Coronary artery (tissue), 2 donors: ENCODE results near the gene UBE2J2.

Experiments used
- DNase-seq: peaks from one replicate; pipeline ENCODE4 v3.0.0-alpha.2; 2017; ENCODE audit warnings: low spot score
- H3K27ac ChIP-seq, 2 donors: fragments of 200-600 bp; sonication (generic); one replicate each; pipeline ENCODE4 v1.5.1; 2016 to 2019
- H3K4me3 ChIP-seq: fragments of 200-600 bp; sonication (generic); 2 replicates; pipeline ENCODE4 v1.5.1; 2016; ENCODE audit warnings: mild to moderate bottlenecking, moderate library complexity
- CTCF ChIP-seq: fragments of 200-600 bp; sonication (generic); IDR thresholded peaks from one replicate; pipeline ENCODE4 v1.5.1; 2019; ENCODE audit warnings: antibody characterized with exemption

The UBE2J2 gene

DNA sequence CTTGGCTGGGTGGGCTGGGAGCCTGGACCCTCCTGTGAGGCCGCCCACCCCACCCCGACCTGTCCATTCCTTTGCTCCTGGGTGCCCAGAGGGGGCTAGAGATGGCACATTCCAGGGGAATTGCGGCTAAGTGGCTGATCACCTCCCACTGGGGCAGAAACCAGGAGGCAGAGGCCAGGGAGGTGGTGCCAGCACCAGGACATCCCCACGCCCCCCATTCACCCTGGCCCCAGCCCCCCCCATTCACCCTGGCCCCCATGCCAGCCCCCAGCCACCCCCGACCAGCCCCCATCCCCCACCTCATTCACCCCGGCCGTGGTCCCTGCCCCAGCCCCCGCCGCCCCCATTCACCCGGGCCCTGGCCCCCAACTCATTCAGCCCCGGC, 33.3 kb downstream of the UBE2J2 start:
- no peak for TF ChIP-seq CTCF
- no peak overlapping the region for H3K4me3 ChIP-seq
- H3K27ac ChIP-seq = no peak overlapping the region
- no peak for DNase-seq

DNA sequence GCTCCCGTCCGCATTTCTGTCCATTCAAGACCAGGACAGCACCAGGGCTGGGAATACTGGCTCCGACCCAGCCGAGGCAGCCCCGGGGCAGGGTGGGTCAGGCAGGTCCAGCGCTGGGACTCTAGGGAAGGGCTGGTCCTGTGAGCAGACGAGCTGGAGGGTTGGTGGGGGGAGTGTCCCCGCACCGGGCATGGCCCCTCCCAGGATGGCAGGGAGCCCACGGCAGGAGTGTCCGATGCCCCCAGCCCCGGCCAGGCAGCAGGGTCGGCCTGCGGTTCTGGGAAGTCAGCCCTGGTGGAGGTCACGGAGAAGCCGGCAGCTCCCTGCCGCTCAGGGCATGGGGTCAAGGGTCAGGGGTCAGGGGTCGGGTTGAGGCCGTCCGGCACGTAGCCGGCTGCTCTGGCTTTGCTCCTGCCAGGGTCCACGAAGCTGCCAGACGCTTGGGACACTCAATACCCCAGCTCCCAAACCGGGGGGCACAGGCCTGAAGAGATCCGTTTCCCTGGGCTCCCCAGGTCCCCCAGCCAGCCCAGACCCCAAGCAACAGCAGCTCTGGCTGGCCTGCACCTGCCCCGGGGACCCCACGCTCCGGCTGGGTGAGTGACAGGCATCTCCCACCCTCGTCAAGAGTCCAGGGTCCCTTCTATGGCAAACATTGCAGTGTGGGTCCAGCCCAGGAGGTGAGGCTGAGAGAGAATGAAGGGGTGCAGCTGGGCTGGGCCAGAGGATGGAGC, 33.9 kb downstream of the UBE2J2 start:
- DNase-seq = no peak
- Histone ChIP-seq H3K4me3 (no peak overlapping the region), H3K27ac (no peak overlapping the region)
- no peak for TF ChIP-seq CTCF

GRCh38 chr1:1239227-1239613, 34.4 kb downstream of the UBE2J2 start:
- TF ChIP-seq CTCF = no peak
- Histone ChIP-seq H3K27ac (no peak overlapping the region), H3K4me3 (no peak overlapping the region)
- no peak for DNase-seq

- DNase-seq = no peak
- Histone ChIP-seq H3K27ac (no peak overlapping the region), H3K4me3 (no peak overlapping the region)
- TF ChIP-seq CTCF = no peak
Observed at GRCh38 chr1:1238702-1239178, 34.9 kb downstream of the UBE2J2 start.

DNA sequence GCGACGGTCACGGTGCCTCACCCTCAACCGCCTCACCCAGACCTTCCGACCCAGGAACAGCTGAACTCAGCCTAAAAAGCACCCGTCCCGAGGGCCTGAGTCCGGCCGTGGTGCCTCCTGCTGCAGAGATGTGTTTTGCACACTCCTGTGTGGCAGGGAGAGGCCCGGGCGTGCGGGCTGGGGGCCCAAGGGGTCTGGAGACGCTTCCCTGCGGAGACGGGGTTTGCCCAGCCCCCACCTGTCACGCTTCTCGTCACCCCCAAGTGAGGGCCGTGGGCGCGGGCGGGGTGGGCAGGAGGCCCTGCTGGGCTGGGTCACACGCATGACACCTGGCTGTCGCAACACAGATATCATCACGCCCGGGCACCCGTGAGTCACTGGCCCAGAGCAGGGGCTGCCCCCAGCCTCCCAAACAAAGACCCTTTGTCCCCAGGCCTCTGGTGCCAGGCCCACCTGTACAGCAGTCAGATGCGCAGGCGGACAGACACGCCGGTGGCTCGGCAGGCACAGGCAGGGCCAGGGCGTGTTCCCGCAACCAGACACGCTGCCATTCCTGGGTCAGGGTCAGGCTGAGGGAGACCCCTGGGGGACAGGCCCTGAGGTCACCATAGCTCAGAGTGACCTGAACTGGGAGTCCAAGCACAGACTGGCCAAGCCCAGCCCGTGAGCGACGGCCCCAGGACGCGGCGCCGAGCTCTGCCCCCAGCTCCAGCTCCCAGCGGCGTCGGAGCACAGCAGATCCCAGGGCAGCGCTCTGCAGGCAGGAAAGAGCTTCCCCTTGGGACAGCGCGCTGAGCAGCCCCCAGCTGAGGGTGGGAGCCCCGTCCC, 35.6 kb downstream of the UBE2J2 start:
- DNase-seq = no peak
- H3K27ac ChIP-seq = no peak overlapping the region
- no peak for TF ChIP-seq CTCF
- H3K4me3 ChIP-seq = no peak overlapping the region

GRCh38 chr1:1236945-1237873, 36.4 kb downstream of the UBE2J2 start:
- no peak overlapping the region for H3K27ac ChIP-seq
- no peak overlapping the region for H3K4me3 ChIP-seq
- DNase-seq = no peak
- TF ChIP-seq CTCF = no peak
